Erythroblast (primary cell): ENCODE measurements around the gene DSCAM.

Source experiments
- DNase-seq, 2 experiments: peaks; one replicate each; lab custom pipeline; 2025; lab: John Stamatoyannopoulos, UW
- GATA1 ChIP-seq: IDR thresholded peaks from 2 replicates; pipeline ENCODE4 v1.6.1; 2011; ENCODE audit warnings: low read depth, mild to moderate bottlenecking, control low read depth, low read length, moderate library complexity
- POLR2A ChIP-seq: IDR thresholded peaks from 2 replicates; pipeline ENCODE4 v1.6.1; 2011; ENCODE audit warnings: mild to moderate bottlenecking, low read length

Gene DSCAM

GRCh38 chr21:39968010-39968409, 878.9 kb downstream of the DSCAM start:
- no peak for TF ChIP-seq GATA1
- no peak for TF ChIP-seq POLR2A
- no peak for DNase-seq

GRCh38 chr21:39966786-39967185, 880.2 kb downstream of the DSCAM start:
- DNase-seq, result no peak
- TF ChIP-seq POLR2A (no peak), GATA1 (no peak)

- DNase-seq, result no peak
- TF ChIP-seq POLR2A, result no peak
- no peak for TF ChIP-seq GATA1
These were observed 881.9 kb downstream of the DSCAM start for GRCh38 chr21:39965026-39965425.

- DNase-seq, result no peak
- no peak for TF ChIP-seq POLR2A
- TF ChIP-seq GATA1, result no peak
These were observed 885.7 kb downstream of the DSCAM start for GRCh38 chr21:39961251-39961650.
